GM21515 (cell line): ENCODE data around the gene ZFPM1.

Experiments used
- ATAC-seq: cut with Tn5 transposase; IDR thresholded peaks from one replicate; pipeline ENCODE4 v1.9.1; 2021; ENCODE audit not compliant: unreplicated experiment

Gene ZFPM1

GRCh38 chr16:88417684-88418476 is 35.2 kb upstream of the ZFPM1 start:
- ATAC-seq = no peak

- ATAC-seq = no peak
Measured at GRCh38 chr16:88418869-88419268, 34.2 kb upstream of the ZFPM1 start.

- ATAC-seq = no peak
Measured at GRCh38 chr16:88419790-88420189, 33.3 kb upstream of the ZFPM1 start.

- ATAC-seq = no peak
Measured at GRCh38 chr16:88420496-88420895, 32.6 kb upstream of the ZFPM1 start.

GRCh38 chr16:88421301-88421700 is 31.8 kb upstream of the ZFPM1 start:
- no peak for ATAC-seq

GRCh38 chr16:88421871-88422433 is 31.1 kb upstream of the ZFPM1 start:
- ATAC-seq = no peak

GRCh38 chr16:88422733-88423447 is 30.2 kb upstream of the ZFPM1 start:
- no peak for ATAC-seq

GRCh38 chr16:88423448-88423850 is 29.6 kb upstream of the ZFPM1 start:
- ATAC-seq = no peak

GRCh38 chr16:88424587-88425235 is 28.4 kb upstream of the ZFPM1 start:
- ATAC-seq = no peak

- ATAC-seq = no peak
Measured at GRCh38 chr16:88426018-88426417, 27.1 kb upstream of the ZFPM1 start.

- ATAC-seq = no peak
Measured at GRCh38 chr16:88427376-88427775, 25.7 kb upstream of the ZFPM1 start.

- ATAC-seq = no peak
Measured at GRCh38 chr16:88428156-88428555, 24.9 kb upstream of the ZFPM1 start.

GRCh38 chr16:88428616-88429386 is 24.3 kb upstream of the ZFPM1 start:
- ATAC-seq = no peak

- ATAC-seq = no peak
Measured at GRCh38 chr16:88429387-88430184, 23.5 kb upstream of the ZFPM1 start.

- ATAC-seq = no peak
Measured at GRCh38 chr16:88430185-88430523, 22.9 kb upstream of the ZFPM1 start.

- no peak for ATAC-seq
Measured at GRCh38 chr16:88430524-88431446, 22.3 kb upstream of the ZFPM1 start.

- no peak for ATAC-seq
Measured at GRCh38 chr16:88431651-88432050, 21.4 kb upstream of the ZFPM1 start.

- no peak for ATAC-seq
Measured at GRCh38 chr16:88432174-88432573, 20.9 kb upstream of the ZFPM1 start.

- ATAC-seq = no peak
Measured at GRCh38 chr16:88432753-88433152, 20.3 kb upstream of the ZFPM1 start.
